H1 (cell line): ENCODE measurements around the gene SLC43A2. TPM values are rescaled to one million over a fixed set of nuclear protein-coding genes. Genes with fewer than 3 reads are reported as not detected.

Experiments
- CTCF ChIA-PET: fragments of 300-600 bp; sonication (Branson Sonifier 250); formaldehyde crosslinking; loops from one replicate; lab custom pipeline; 2021; ENCODE audit not compliant: partially characterized antibody; lab: Charles Lee
- POLR2A ChIA-PET: fragments of 300-600 bp; sonication (Branson Sonifier 250); formaldehyde crosslinking; loops from one replicate; lab custom pipeline; 2021; ENCODE audit warnings: inconsistent platforms; ENCODE audit not compliant: partially characterized antibody; lab: Charles Lee
- DNase-seq, 2 experiments: peaks; one replicate each; pipeline versions ENCODE4 v3.0.0 to v3.0.0-alpha.2; 2010 to 2022; ENCODE audit warnings: low spot score in 2 of 2, low read depth in 1 of 2, mixed read lengths in 1 of 2
- FAIRE-seq: peaks from 2 replicates; lab custom pipeline; 2011; peaks lifted over from hg19 to GRCh38; lab: Jason Lieb, UNC
- H2AFZ ChIP-seq: 2 replicates; pipeline ENCODE4 v1.8.1; 2012; ENCODE audit warnings: low read length, inconsistent platforms
- H2AK5ac ChIP-seq: 2 replicates; pipeline ENCODE4 v1.6.1; 2013; ENCODE audit warnings: low read depth, low read length
- H2BK120ac ChIP-seq: replicated peaks from 2 replicates; pipeline ENCODE3; 2013; ENCODE audit warnings: low read depth, low read length, inconsistent platforms
- H2BK12ac ChIP-seq: 2 replicates; pipeline ENCODE4 v1.6.1; 2013; ENCODE audit warnings: low read depth, low read length
- H2BK15ac ChIP-seq: 2 replicates; pipeline ENCODE4 v1.6.1; 2013; ENCODE audit warnings: low read length
- H2BK20ac ChIP-seq: 2 replicates; pipeline ENCODE4 v1.6.1; 2013; ENCODE audit warnings: low read length
- H2BK5ac ChIP-seq: 2 replicates; pipeline ENCODE4 v1.6.1; 2013; ENCODE audit warnings: low read depth, low read length
- H3K14ac ChIP-seq: 2 replicates; pipeline ENCODE4 v1.6.1; 2013; ENCODE audit warnings: inconsistent platforms; ENCODE audit not compliant: insufficient read length
- H3K18ac ChIP-seq: 2 replicates; pipeline ENCODE4 v1.6.1; 2013; ENCODE audit warnings: low read length; ENCODE audit errors: extremely low read depth
- H3K23ac ChIP-seq: 2 replicates; pipeline ENCODE4 v1.6.1; 2013; ENCODE audit warnings: inconsistent platforms; ENCODE audit not compliant: insufficient read length
- H3K23me2 ChIP-seq: 2 replicates; pipeline ENCODE4 v1.6.1; 2013; ENCODE audit warnings: low read depth, low read length
- H3K27ac ChIP-seq: 2 replicates; pipeline ENCODE4 v1.6.1; 2011; ENCODE audit warnings: low read depth, low read length, inconsistent platforms
- H3K27me3 ChIP-seq, 4 experiments: replicated peaks in 1 of 4; 1 replicate in 1 of 4; 2 replicates in 3 of 4; pipeline versions ENCODE4 v1.6.1 to v1.8.1; 2011 to 2013; ENCODE audit warnings: low read length in 3 of 4, mild to moderate bottlenecking in 3 of 4, inconsistent platforms in 2 of 4, mixed read lengths in 2 of 4, moderate library complexity in 1 of 4; ENCODE audit not compliant: control insufficient read depth in 3 of 4, insufficient read depth in 3 of 4; ENCODE audit errors: extremely low read depth in 1 of 4
- H3K36me3 ChIP-seq, 4 experiments: 2 replicates each; pipeline versions ENCODE4 v1.6.1 to v1.8.1; 2011 to 2013; ENCODE audit warnings: mild to moderate bottlenecking in 4 of 4, low read length in 3 of 4, moderate library complexity in 2 of 4, control low read depth in 1 of 4, inconsistent platforms in 1 of 4; ENCODE audit not compliant: insufficient read depth in 4 of 4, control insufficient read depth in 2 of 4
- H3K4ac ChIP-seq: replicated peaks from 2 replicates; pipeline ENCODE3; 2013; ENCODE audit warnings: low read length, low read depth, mixed read lengths, inconsistent platforms; ENCODE audit not compliant: insufficient read length
- H3K4me1 ChIP-seq, 4 experiments: replicated peaks in 1 of 4; 1 replicate in 1 of 4; 2 replicates in 3 of 4; pipeline versions ENCODE4 v1.6.1 to v1.8.1; 2011 to 2013; ENCODE audit warnings: low read length in 3 of 4, inconsistent platforms in 2 of 4, mixed read lengths in 1 of 4; ENCODE audit not compliant: insufficient read depth in 4 of 4, control insufficient read depth in 3 of 4
- H3K4me2 ChIP-seq, 2 experiments: 2 replicates each; pipeline versions ENCODE4 v1.6.1 to v1.8.1; 2011 to 2013; ENCODE audit warnings: low read depth in 2 of 2, low read length in 2 of 2, control low read depth in 1 of 2, inconsistent platforms in 1 of 2, mild to moderate bottlenecking in 1 of 2; ENCODE audit not compliant: insufficient read depth in 1 of 2
- H3K4me3 ChIP-seq, 4 experiments: fragments of 200-600, 300-600 bp in 1 of 4; sonication (generic), shearing (Covaris generic), sonication (Bioruptor Twin) in 1 of 4; 2 replicates each; pipeline versions ENCODE4 v1.5.1 to v1.8.1; 2011 to 2016; ENCODE audit warnings: low read length in 4 of 4, low read depth in 3 of 4, control low read depth in 2 of 4, inconsistent platforms in 2 of 4, mild to moderate bottlenecking in 2 of 4, mixed read lengths in 1 of 4, moderate library complexity in 1 of 4; ENCODE audit not compliant: insufficient read depth in 2 of 4; ENCODE audit errors: extremely low read depth in 1 of 4
- H3K56ac ChIP-seq: replicated peaks from 2 replicates; pipeline ENCODE3; 2013; ENCODE audit warnings: low read depth, mild to moderate bottlenecking, mixed read lengths, low read length, inconsistent platforms; ENCODE audit not compliant: insufficient read length
- H3K79me1 ChIP-seq: 2 replicates; pipeline ENCODE4 v1.6.1; 2013; ENCODE audit warnings: low read depth, low read length, control low read depth
- H3K79me2 ChIP-seq, 2 experiments: 2 replicates each; pipeline versions ENCODE4 v1.6.1 to v1.8.1; 2012 to 2013; ENCODE audit warnings: low read length in 2 of 2, mild to moderate bottlenecking in 2 of 2, inconsistent platforms in 1 of 2; ENCODE audit not compliant: insufficient read depth in 2 of 2, control insufficient read depth in 1 of 2
- H3K9ac ChIP-seq, 4 experiments: replicated peaks in 1 of 4; 1 replicate in 1 of 4; 2 replicates in 3 of 4; pipeline versions ENCODE4 v1.6.1 to v1.8.1; 2011 to 2013; ENCODE audit warnings: low read depth in 3 of 4, low read length in 3 of 4, control low read depth in 2 of 4, mild to moderate bottlenecking in 2 of 4, moderate library complexity in 2 of 4, inconsistent platforms in 1 of 4; ENCODE audit errors: extremely low read depth in 1 of 4
- H3K9me3 ChIP-seq, 2 experiments: 2 replicates each; pipeline versions ENCODE4 v1.6.1 to v1.8.1; 2012 to 2013; ENCODE audit warnings: mild to moderate bottlenecking in 2 of 2, moderate library complexity in 2 of 2, control low read depth in 1 of 2, inconsistent platforms in 1 of 2, low read depth in 1 of 2, low read length in 1 of 2, mixed read lengths in 1 of 2; ENCODE audit not compliant: insufficient read depth in 2 of 2
- H4K20me1 ChIP-seq, 2 experiments: replicated peaks in 1 of 2; 2 replicates each; pipeline versions ENCODE3 to v1.8.1; 2011 to 2013; ENCODE audit warnings: inconsistent platforms in 2 of 2, low read length in 2 of 2, mild to moderate bottlenecking in 1 of 2; ENCODE audit not compliant: insufficient read depth in 2 of 2, control insufficient read depth in 1 of 2
- H4K5ac ChIP-seq: 2 replicates; pipeline ENCODE4 v1.6.1; 2013; ENCODE audit warnings: low read length, low read depth, mixed read lengths, inconsistent platforms; ENCODE audit not compliant: insufficient read length
- H4K8ac ChIP-seq: 2 replicates; pipeline ENCODE4 v1.8.0; 2013; ENCODE audit warnings: mild to moderate bottlenecking, moderate library complexity, low read length, inconsistent platforms; ENCODE audit not compliant: insufficient read depth; ENCODE audit errors: extremely low read depth
- H4K91ac ChIP-seq: replicated peaks from 2 replicates; pipeline ENCODE3; 2013; ENCODE audit warnings: low read length, mixed read lengths, inconsistent platforms; ENCODE audit not compliant: insufficient read length
- ZNF274 ChIP-seq: IDR thresholded peaks from 2 replicates; pipeline ENCODE4 v1.7.0; 2012; ENCODE audit warnings: low read length, borderline replicate concordance; ENCODE audit errors: extremely low read depth
- WGBS, 2 experiments: shearing (Covaris generic) in 1 of 2; methylation state at CpG; one replicate each; pipeline versions ENCODE4 v1.1.6 to v1.1.7; 2013 to 2015; ENCODE audit warnings: low lambda C conversion rate in 2 of 2, mixed read lengths in 2 of 2, inconsistent platforms in 1 of 2, low coverage in 1 of 2, missing lambda C conversion rate in 1 of 2; ENCODE audit not compliant: insufficient replicate concordance in 2 of 2, insufficient coverage in 1 of 2, insufficient read length in 1 of 2; ENCODE audit errors: extremely low coverage in 1 of 2, missing lambda C conversion rate in 1 of 2; 5-methylcytosine and 5-hydroxymethylcytosine counted together
- polyA plus RNA-seq, 7 experiments: library from polyadenylated mRNA; depleted of rRNA in 3 of 7; stranded (reverse) in 5 of 7; unstranded in 2 of 7; fragments of >200 nt in 5 of 7; fragments of 200-250 nt in 2 of 7; gene quantifications; 1 replicate in 5 of 7; 2 replicates in 1 of 7; 4 replicates in 1 of 7; pipeline versions ENCODE4 v1.2.1 to v1.2.3, GENCODE V29; 2011 to 2013; ENCODE audit warnings: missing spikeins in 2 of 7, mixed read lengths in 2 of 7
- total RNA-seq: library from RNA; stranded (reverse); fragmentation: NEBNext Ultra II Directional; extraction: Animal tissue kit (Norgen Biotek cat#: 25700); gene quantifications from 2 replicates; pipeline ENCODE4 v1.2.1, GENCODE V29; 2021

SLC43A2 gene
- total and polyA plus RNA-seq, 2 of the 8 experiments (the other 6 are each of a cell fraction or from before 2014, with no cell fraction given) = 6.6 to 10.5 TPM

- Histone ChIP-seq H2BK120ac (no peak overlapping the region), H3K79me2 (peaks cover 0 to 15% of the 10 kb centered on the region in 2 experiments; a peak in 1 of 4 replicates), H3K4me3 (no peak overlapping the region), H3K9me3 (no peaks in the 10 kb centered on the region), H3K56ac (no peak overlapping the region), H4K8ac (no peak overlapping the region), H3K27ac (no peak overlapping the region), H2BK20ac (no peak overlapping the region), H2BK5ac (no peak overlapping the region), H4K5ac (no peak overlapping the region), H3K23ac (no peak overlapping the region), H3K4ac (no peak overlapping the region), H2BK15ac (no peak overlapping the region), H2AK5ac (no peak overlapping the region), H4K20me1 (peaks cover 2 to 13% of the 10 kb centered on the region in 2 experiments), H3K18ac (no peak overlapping the region), H3K4me1 (no peaks in the 10 kb centered on the region), H4K91ac (no peak overlapping the region), H3K4me2 (no peak overlapping the region), H3K23me2 (no peaks in the 10 kb centered on the region), H3K36me3 (peaks cover 2 to 14% (median 11%) of the 10 kb centered on the region in 4 experiments; a peak in 5 of 8 replicates), H3K27me3 (no peaks in the 10 kb centered on the region; a peak in 1 of 7 replicates), H2BK12ac (no peak overlapping the region), H3K14ac (no peak overlapping the region), H3K79me1 (peaks cover 17% of the 10 kb centered on the region), H2AFZ (no peak overlapping the region), H3K9ac (no peak overlapping the region)
- CTCF ChIA-PET = interaction anchor here (1.7 to 2.4 kb wide), 3 partner anchors 20 to 77 kb away, joined by 5 to 10 read pairs (median 8); no protein-coding TSS in a partner anchor
- DNase-seq (no peak), FAIRE-seq (no peak)
- 99% methylated on average over 11 of the region's 11 CpGs; no CpG with 5 or more reads in 1 of the 2 experiments for WGBS, 2 experiments
- POLR2A ChIA-PET = interaction anchor here (1.4 to 1.6 kb wide), 2 partner anchors 11 to 157 kb away, joined by 3 to 4 read pairs; no protein-coding TSS in a partner anchor
- no peak for TF ChIP-seq ZNF274
Measured at GRCh38 chr17:1552932-1553331, 75.7 kb downstream of the SLC43A2 start.
